Ovary (tissue), 3 donors: ENCODE results near the gene CRAMP1.

ENCODE experiments used
- EP300 ChIP-seq: sonication (generic); formaldehyde crosslinking; IDR thresholded peaks from one replicate; pipeline ENCODE4 v1.6.1; 2017; ENCODE audit warnings: antibody characterized with exemption
- POLR2A ChIP-seq: fragments of 450-650 bp; IDR thresholded peaks from one replicate; pipeline ENCODE4 v1.6.1; 2017; ENCODE audit warnings: antibody characterized with exemption, mild to moderate bottlenecking, moderate library complexity
- TF ChIP-seq, protein P1 (sequence below), 3 donors: fragments of 450-650 bp in 2 of 3; fragments of 200-600 bp in 1 of 3; IDR thresholded peaks; one replicate each; pipeline versions ENCODE4 v1.5.1 to v1.8.0; 2016 to 2022; ENCODE audit warnings: antibody characterized with exemption in 3 of 3, mild to moderate bottlenecking in 1 of 3
- donor health status: DM: no; HTN: no; CAD: no.

DNA sequence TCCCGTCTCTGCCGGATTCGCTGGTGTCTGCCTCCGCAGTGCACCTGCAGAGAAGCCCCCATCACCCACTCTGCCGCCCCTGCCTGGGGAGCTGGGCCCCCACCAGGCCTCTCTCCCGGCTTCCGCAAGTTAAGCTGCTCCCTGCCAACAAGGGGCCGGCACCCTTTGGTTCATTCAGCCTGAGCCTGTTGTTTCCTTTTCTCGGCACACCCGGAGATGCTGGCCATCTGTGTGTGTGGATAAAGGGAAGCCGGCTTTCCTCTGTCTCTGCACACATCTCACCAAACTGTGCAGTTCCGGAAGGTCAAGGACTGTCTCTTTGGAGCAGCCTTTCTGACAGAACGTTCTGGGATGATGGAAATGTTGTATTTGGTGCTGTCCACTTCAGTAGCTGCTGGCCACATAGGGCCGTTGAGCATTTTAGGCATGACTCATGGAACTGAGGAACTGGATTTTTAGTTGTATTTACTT is 100.7 kb downstream of the CRAMP1 start:
- TF ChIP-seq, protein P1, sequence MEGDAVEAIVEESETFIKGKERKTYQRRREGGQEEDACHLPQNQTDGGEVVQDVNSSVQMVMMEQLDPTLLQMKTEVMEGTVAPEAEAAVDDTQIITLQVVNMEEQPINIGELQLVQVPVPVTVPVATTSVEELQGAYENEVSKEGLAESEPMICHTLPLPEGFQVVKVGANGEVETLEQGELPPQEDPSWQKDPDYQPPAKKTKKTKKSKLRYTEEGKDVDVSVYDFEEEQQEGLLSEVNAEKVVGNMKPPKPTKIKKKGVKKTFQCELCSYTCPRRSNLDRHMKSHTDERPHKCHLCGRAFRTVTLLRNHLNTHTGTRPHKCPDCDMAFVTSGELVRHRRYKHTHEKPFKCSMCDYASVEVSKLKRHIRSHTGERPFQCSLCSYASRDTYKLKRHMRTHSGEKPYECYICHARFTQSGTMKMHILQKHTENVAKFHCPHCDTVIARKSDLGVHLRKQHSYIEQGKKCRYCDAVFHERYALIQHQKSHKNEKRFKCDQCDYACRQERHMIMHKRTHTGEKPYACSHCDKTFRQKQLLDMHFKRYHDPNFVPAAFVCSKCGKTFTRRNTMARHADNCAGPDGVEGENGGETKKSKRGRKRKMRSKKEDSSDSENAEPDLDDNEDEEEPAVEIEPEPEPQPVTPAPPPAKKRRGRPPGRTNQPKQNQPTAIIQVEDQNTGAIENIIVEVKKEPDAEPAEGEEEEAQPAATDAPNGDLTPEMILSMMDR (IDR thresholded peaks at IDR 0.05) = no peak
- TF ChIP-seq POLR2A = no peak
- TF ChIP-seq EP300 = no peak
